ENCODE results near the gene CRIP2.

Gene CRIP2

GRCh38 chr14:105445290-105445689 is 29.3 kb upstream of the CRIP2 start:
- no peak for DNase-seq

GRCh38 chr14:105445901-105446845 is 28.4 kb upstream of the CRIP2 start:
- DNase-seq = no peak

- DNase-seq = no peak
Observed at GRCh38 chr14:105446971-105447370, 27.6 kb upstream of the CRIP2 start.

- DNase-seq = no peak
Observed at GRCh38 chr14:105447651-105448640, 26.7 kb upstream of the CRIP2 start.

- DNase-seq = peak; percentile 64
Observed at GRCh38 chr14:105448706-105449111, 25.9 kb upstream of the CRIP2 start.

- no peak for DNase-seq
Observed at GRCh38 chr14:105449276-105450122, 25.1 kb upstream of the CRIP2 start.

GRCh38 chr14:105450123-105450505 is 24.5 kb upstream of the CRIP2 start:
- no peak for DNase-seq

GRCh38 chr14:105450864-105451720 is 23.5 kb upstream of the CRIP2 start:
- DNase-seq = no peak

GRCh38 chr14:105452963-105453362 is 21.7 kb upstream of the CRIP2 start:
- DNase-seq = no peak

- no peak for DNase-seq
Observed at GRCh38 chr14:105453847-105454246, 20.8 kb upstream of the CRIP2 start.

GRCh38 chr14:105455086-105455640 is 19.5 kb upstream of the CRIP2 start:
- no peak for DNase-seq

GRCh38 chr14:105455766-105456660 is 18.6 kb upstream of the CRIP2 start:
- DNase-seq = no peak

GRCh38 chr14:105456736-105457617 is 17.6 kb upstream of the CRIP2 start:
- DNase-seq = no peak

- no peak for DNase-seq
Observed at GRCh38 chr14:105458010-105458409, 16.6 kb upstream of the CRIP2 start.

GRCh38 chr14:105458571-105458970 is 16.1 kb upstream of the CRIP2 start:
- no peak for DNase-seq

- no peak for DNase-seq
Observed at GRCh38 chr14:105460116-105460515, 14.5 kb upstream of the CRIP2 start.

GRCh38 chr14:105460616-105461015 is 14.0 kb upstream of the CRIP2 start:
- DNase-seq = no peak

- DNase-seq = no peak
Observed at GRCh38 chr14:105461903-105462302, 12.7 kb upstream of the CRIP2 start.

GRCh38 chr14:105464501-105464900 is 10.1 kb upstream of the CRIP2 start:
- no peak for DNase-seq
